HG02973 (cell line): ENCODE results near the gene S100A10.
A peak's percentile ranks its signal among the peaks of the same experiment; 100 is the strongest.

Experiments
- ATAC-seq: cut with Tn5 transposase; IDR thresholded peaks from one replicate; pipeline ENCODE4 v1.9.1; 2021; ENCODE audit warnings: moderate library complexity; ENCODE audit not compliant: unreplicated experiment

The S100A10 gene

GRCh38 chr1:151993734-151994496, at the start of gene S100A10:
Gene S100A10 (minus strand): TSS chr1:151993859. CDS start chr1:151986230, 7,629 bp downstream.
- ATAC-seq, result no peak

- no peak for ATAC-seq
Measured at GRCh38 chr1:152042030-152042429, 48.4 kb upstream of the S100A10 start.

DNA sequence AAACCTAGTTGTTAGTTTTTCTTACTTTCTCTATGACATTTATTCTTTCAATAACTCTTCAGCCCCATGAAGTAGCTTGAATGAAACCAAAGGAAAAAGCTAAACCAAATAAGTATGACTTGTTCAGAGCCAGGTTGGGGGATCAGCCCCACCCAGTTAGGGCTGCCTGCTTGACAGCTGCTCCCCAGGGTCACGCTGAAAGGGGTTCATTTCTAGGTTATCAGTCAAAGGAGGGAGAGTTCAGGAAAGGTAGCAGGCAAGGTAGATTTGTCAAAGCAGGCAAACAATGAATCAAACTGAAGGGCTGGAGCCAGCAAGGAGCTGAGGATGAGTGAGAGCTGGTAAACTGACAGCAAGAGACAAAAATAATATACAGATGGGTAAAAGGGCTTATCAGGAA, 46.2 kb upstream of the S100A10 start:
- ATAC-seq, result no peak

DNA sequence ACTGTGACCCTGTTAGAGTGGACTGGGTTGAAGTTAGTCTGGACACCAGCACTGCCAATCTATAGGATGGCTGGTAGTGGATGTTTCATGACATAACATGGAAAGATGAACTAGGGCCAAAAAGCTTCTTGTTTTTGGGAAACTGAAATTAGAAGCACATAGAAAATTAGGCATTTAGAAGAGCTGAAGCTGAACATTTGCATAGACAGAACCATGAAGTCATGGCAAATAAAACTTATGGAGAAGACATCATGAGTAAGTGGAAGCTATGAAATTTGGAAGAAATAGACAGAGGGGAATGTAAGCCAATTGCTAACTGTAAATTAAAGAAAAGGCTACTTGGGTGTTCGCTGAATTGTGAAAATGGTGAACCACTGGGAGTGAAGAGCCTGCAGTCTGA, 45.8 kb upstream of the S100A10 start:
- no peak for ATAC-seq

DNA sequence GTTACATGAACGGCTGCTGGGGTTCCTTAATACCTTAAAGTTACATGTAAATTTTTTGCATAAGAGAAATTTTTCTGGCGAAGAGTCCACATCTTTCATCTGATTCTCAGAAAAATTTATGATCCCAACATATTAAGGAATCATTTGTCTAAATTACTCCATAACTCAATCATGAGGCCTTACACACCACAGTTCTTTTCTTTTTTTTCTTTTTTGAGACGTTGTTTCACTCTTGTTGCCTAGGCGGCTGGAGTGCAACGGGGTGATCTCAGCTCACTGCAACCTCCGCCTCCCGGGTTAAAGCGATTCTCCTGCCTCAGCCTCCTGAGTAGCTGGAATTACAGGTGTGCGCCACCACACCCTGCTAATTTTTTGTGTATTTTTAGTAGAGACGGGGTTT, 45.2 kb upstream of the S100A10 start:
- no peak for ATAC-seq

GRCh38 chr1:152036267-152037216, 42.9 kb upstream of the S100A10 start, which contains the start of gene S100A11:
Gene S100A11 (minus strand): TSS chr1:152037004. CDS start chr1:152036915, 89 bp downstream.
- no peak for ATAC-seq

DNA sequence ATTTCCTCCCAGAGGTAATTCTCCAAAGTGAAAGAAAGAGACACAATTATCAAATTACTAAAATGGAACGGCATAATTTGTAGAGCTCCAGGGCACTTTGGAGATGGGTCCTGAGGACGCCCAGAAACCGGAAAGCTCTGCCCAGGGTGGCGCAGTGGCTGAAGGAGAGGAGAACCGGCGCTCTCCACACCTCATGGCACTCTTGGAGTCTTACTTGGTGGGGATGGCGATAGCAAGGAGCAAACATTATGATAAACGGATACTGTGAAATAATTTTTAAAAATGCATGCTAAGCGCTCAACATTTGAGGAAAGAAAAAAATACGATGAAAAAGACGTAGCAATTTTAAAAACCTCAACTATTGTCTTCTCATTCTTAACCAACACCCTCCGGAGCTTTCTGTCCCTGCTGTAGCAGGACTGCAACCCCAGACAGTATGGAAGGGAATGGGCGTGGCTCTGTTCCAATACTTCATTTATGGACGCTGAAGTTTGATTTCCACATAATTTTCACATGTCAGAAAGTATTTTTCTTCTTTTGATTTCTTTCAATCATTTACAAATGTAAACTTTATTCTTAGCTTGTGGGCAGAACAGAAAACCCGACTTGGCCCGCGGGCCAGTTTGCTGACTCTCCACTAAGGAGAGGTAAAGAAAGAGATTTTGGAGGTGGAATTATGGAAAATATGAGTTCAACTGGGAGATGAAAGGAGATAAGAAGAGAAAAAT, 42.0 kb upstream of the S100A10 start:
- no peak for ATAC-seq

GRCh38 chr1:152034654-152035538, 41.2 kb upstream of the S100A10 start:
- ATAC-seq, result peak; percentile 47

- ATAC-seq, result peak; percentile 11
Measured at GRCh38 chr1:152034324-152034653, 40.6 kb upstream of the S100A10 start.

- ATAC-seq, result no peak
Measured at GRCh38 chr1:152029929-152030211, 36.2 kb upstream of the S100A10 start.

DNA sequence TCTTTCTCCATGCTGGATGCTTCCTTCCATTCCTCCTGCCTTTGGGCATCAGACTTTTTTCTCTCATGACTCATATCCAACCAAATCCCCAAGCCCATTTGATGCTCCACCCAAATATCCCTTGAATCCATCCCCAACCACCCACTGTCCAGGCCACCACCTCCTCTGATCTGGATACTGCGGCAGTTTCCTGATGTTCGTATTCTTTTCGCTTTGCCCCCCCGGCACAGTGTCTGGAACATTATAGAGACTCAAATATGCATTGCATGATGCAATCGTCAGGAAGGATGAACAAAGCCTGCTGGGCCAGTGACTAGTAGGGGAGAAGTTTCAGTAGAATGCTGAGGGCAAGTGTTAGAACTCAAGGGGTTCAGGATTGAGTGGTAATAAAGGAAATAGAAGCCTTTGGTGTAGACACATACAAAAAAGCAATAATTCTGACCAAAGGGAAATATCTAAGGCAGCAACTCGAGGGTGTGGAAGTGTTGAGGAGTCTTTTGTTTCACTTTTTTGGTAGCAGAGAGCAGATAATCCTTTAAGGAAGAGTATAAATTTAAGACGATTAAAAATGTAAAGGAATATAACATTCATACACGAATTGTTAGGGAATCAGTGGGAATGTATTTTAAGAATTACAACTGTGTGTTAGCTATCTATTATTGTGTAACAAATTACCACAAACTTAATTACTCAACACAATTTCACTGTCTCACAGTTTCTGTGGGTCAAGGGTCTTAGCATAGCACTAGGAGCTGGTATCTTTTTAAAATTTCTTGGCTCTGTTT, 35.7 kb upstream of the S100A10 start:
- no peak for ATAC-seq

DNA sequence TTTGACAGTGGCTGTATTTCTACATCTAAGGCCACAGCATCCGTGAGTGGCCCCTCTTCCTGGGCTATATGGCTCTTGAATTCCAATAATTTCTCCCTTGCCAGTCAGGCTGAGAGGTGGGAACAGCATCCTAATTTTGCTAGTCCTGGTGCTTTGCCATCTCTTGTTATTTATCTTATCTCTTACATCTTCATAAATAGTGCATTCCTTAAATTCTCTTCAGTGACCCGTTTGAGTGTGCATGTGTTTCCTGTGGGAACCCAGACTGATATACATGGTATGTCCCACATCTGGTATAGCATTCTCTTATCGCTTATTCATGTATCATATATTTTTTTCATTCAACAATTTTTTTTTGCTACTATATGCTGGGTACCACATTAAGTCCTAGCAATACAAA, 33.2 kb upstream of the S100A10 start:
- no peak for ATAC-seq

GRCh38 chr1:152024223-152024622, 30.6 kb upstream of the S100A10 start:
- ATAC-seq, result no peak

DNA sequence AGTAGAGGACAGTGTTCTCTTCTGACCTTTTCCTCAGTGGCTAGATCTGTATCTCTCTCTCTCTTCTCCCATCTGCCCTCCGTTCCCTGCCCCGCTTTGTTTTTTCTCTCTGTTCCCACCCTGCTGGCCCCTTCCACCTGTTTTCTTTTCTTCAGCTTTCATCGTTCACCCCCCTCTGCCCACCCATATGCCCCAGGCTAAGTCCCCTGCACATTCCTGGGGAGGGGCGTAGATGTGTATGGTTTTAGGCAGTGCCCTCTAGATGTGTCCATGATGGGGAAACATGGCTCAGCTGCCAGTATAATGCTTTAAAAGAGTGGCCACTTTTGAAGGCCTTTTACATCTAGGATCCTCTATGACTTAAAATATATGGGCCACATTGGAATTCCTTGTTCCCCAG, 29.6 kb upstream of the S100A10 start:
- ATAC-seq, result no peak

DNA sequence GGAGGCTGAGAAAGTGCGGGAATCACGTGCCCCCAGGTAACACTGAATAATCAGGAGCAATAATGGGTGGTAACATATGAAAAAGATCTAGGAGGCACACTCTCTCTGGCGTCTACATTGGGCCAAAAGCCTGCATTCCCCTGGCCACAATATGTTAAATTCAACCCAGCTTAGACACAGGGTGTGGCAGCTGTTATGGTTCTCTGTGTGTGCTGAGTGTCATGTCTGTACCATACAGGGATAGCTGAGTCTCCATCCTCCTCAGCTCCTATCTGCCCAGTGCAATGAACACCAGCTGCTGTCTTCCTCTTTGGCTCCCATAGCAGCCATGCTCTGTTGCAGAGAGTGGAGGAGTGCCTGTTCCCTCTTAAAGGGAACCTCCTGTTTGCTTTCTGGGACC, 28.8 kb upstream of the S100A10 start:
- no peak for ATAC-seq

DNA sequence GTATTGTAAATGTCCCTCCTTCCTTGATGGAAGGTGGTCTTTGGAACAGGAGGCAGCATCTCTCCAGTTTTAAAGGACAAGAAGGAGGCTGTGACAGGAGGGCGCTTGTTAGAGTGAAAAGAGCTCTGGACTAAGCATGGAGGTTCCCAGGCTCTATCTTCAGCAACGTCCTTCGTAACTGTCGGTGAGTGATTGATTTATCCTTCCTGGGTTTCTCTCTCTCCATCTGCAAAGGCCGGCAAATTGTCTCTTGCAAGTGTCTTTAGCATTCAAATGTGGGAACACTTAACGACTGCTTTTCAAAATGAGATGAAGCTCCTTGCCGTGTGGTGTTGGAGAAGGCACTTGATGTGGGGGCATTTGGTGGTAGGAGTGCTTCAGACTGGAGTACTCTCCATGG, 27.9 kb upstream of the S100A10 start:
- ATAC-seq, result no peak

DNA sequence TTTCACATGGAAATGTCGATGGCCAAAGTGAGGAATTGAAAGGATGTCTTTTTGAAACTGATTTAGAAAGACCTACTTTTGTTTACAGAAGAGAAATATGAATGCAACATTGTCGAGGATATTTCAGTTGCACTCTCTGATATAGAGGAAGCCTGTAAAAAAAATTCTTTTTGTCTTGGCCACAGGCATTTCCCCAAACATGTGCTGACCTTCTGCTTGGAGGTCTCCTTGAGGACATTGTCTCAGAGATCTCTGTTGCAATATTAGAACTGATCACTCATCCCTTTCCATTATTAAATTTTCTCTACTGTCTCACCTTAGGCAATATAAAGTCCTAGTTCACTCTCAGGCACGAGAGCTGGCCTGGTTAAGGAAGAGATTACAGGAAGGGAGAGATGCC, 27.2 kb upstream of the S100A10 start:
- no peak for ATAC-seq

- no peak for ATAC-seq
Measured at GRCh38 chr1:152018537-152018936, 24.9 kb upstream of the S100A10 start.

- no peak for ATAC-seq
Measured at GRCh38 chr1:152015766-152016165, 22.1 kb upstream of the S100A10 start.

DNA sequence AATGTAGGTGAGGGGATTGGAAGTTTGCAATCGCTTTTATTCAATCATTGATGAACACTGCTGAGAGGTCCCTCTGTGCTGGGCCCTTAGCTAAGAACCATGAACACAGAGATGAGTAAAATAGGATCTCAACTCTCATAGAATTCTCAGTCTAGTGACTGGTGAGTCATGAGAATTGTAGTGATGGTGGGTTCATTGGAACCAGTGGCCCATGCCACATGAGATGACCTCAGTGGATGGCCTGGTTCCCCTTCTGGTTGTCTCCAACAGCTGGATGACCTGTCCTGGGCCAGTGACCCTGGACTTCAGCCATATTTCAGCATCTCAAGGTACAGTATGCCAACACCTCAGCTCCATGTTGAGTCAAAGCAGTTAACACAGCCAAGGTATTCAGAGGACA, 21.3 kb upstream of the S100A10 start:
- ATAC-seq, result no peak
